ENCODE measurements around the gene KDM2A. TPM values are rescaled to one million over a fixed set of nuclear protein-coding genes. Genes with fewer than 3 reads are reported as not detected.

The KDM2A gene
- total RNA-seq, 1 donor from 2014 or later, result 38.4 TPM

DNA sequence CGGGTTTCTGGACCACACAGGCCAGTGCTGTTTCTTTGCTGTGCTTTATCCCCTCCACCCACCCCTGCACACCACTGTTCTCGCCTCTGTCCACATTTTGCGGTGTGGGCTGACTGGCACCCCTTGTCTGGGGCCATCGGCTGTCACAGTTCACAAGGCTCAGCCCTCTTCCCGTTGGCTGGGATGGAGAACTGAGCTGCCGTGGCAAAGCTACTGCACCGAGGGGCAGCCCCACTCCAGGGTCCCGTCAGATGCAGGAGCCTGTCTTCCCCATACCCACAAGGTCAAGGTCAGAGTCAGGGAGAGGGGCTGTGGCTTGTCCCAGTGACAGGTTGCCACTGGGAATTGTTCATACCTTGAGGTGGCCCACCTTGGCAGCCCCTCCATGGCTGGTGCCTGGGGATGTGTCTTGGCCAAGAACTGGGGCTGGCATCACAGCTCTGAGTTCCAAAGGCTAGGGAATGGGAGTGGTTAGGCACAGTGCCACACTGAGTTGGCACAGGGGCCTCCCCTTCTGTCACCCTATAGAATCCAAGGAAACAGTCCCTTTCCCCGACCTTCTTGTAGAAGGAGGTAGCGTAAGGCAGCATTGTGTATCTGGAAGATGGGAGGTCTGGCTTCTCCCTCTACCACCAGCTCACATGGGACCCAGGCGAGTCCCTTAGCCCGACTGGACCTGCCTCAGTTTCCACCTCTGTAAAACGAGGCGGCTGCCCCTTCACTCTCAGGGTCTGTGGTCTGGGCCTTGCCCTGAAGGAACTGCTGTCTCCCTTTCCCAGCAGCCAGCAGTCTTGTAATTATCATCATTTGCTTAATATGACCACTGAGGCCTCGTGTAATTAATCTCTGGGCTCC, 150.6 kb downstream of the KDM2A start:
- H3K27me3 ChIP-seq (ENCODE audit: control insufficient read depth, insufficient read depth, low read length), result no peaks in the 10 kb centered on the region
- TF ChIP-seq, protein P1, sequence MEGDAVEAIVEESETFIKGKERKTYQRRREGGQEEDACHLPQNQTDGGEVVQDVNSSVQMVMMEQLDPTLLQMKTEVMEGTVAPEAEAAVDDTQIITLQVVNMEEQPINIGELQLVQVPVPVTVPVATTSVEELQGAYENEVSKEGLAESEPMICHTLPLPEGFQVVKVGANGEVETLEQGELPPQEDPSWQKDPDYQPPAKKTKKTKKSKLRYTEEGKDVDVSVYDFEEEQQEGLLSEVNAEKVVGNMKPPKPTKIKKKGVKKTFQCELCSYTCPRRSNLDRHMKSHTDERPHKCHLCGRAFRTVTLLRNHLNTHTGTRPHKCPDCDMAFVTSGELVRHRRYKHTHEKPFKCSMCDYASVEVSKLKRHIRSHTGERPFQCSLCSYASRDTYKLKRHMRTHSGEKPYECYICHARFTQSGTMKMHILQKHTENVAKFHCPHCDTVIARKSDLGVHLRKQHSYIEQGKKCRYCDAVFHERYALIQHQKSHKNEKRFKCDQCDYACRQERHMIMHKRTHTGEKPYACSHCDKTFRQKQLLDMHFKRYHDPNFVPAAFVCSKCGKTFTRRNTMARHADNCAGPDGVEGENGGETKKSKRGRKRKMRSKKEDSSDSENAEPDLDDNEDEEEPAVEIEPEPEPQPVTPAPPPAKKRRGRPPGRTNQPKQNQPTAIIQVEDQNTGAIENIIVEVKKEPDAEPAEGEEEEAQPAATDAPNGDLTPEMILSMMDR (IDR thresholded peaks at IDR 0.05; ENCODE audit: insufficient read depth, low read length, severe bottlenecking), result no peak
- peaks cover 23% of the 10 kb centered on the region for H3K36me3 ChIP-seq (ENCODE audit: control insufficient read depth, insufficient read depth, low read length)
- FAIRE-seq, result no peak
- no peak for DNase-seq (ENCODE audit: low read depth)
- no peak overlapping the region for H3K4me3 ChIP-seq (ENCODE audit: low read depth, low read length)

GRCh38 chr11:67270256-67271204, 151.5 kb downstream of the KDM2A start:
- no peak for DNase-seq (ENCODE audit: low read depth)
- no peak for FAIRE-seq
- TF ChIP-seq, protein P1 (IDR thresholded peaks at IDR 0.05; ENCODE audit: insufficient read depth, low read length, severe bottlenecking), result no peak

GRCh38 chr11:67271205-67271540, 152.1 kb downstream of the KDM2A start:
- peaks cover 30% of the 10 kb centered on the region for H3K36me3 ChIP-seq (ENCODE audit: control insufficient read depth, insufficient read depth, low read length)
- DNase-seq (ENCODE audit: low read depth) (no peak), FAIRE-seq (no peak)
- TF ChIP-seq, protein P1 (IDR thresholded peaks at IDR 0.05; ENCODE audit: insufficient read depth, low read length, severe bottlenecking), result no peak
- no peaks in the 10 kb centered on the region for H3K27me3 ChIP-seq (ENCODE audit: control insufficient read depth, insufficient read depth, low read length)
- H3K4me3 ChIP-seq (ENCODE audit: low read depth, low read length), result no peak overlapping the region

More at GRCh38 chr11:67270256-67271204, 151.5 kb downstream of the KDM2A start:
- H3K4me3 ChIP-seq (ENCODE audit: low read depth, low read length), result no peak overlapping the region
- H3K27me3 ChIP-seq (ENCODE audit: control insufficient read depth, insufficient read depth, low read length), result no peaks in the 10 kb centered on the region
- peaks cover 26% of the 10 kb centered on the region for H3K36me3 ChIP-seq (ENCODE audit: control insufficient read depth, insufficient read depth, low read length)

GRCh38 chr11:67271541-67272284, 152.7 kb downstream of the KDM2A start:
- peaks cover 30% of the 10 kb centered on the region for H3K36me3 ChIP-seq (ENCODE audit: control insufficient read depth, insufficient read depth, low read length)

More at GRCh38 chr11:67271541-67272284, 152.7 kb downstream of the KDM2A start:
- DNase-seq (ENCODE audit: low read depth) (no peak), FAIRE-seq (no peak)
- H3K27me3 ChIP-seq (ENCODE audit: control insufficient read depth, insufficient read depth, low read length), result no peaks in the 10 kb centered on the region
- no peak overlapping the region for H3K4me3 ChIP-seq (ENCODE audit: low read depth, low read length)
- TF ChIP-seq, protein P1 (IDR thresholded peaks at IDR 0.05; ENCODE audit: insufficient read depth, low read length, severe bottlenecking), result no peak
